ENCODE measurements around the gene RASL10B.

RASL10B gene

DNA sequence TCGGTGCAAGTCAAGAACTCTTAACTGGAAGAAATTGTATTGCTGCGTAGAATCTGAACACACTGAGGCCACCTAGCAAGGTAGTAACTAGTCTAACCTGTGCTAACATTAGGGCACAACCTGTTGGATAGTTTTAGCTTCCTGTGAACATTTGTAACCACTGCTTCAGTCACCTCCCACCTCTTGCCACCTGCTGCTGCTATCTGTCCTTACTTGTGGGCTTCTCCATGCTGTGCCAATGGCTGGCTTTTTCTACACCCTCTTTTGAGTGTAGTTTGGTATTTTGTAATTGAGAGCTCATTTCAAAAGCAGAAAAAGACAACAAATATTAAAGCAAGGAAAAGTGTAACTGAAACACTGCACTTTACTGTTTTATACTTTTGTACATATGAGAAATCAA lies 7.7 kb upstream of the RASL10B start:
- no peak for DNase-seq

DNA sequence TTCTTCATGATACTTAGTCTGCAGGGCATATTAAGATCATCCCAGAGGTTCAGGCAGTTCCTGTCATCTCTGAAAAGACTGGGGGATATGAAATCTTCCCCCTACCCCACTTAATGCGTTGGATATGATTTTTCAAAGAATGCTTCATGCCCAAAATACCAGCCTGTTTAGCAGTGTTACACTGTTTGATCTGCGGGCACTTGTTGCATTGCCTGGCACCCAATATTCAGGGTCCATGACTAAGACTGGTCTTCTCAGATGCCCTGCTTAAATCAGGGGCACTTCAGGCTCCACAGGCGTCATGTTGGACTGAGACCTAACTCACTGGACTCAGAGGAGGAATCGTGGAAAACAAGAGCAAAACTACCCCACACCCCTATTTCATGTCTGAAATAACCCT lies 6.4 kb upstream of the RASL10B start:
- no peak for DNase-seq

DNA sequence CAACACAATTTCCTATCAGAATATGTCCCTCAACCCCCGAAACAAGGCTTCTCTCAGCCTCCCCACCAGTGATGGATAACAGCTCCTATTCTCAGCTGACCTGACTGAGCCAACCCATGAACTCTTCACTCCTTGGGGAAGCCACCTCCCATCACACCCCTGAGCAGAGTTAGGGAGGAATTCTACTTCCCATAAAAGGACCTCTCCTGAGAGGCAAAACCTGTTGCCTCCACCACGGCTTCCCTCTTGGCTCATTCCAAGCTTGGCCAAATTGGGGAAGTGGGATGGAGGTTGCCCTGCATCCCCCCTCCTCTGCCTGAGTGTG lies 5.7 kb upstream of the RASL10B start:
- DNase-seq = no peak

DNA sequence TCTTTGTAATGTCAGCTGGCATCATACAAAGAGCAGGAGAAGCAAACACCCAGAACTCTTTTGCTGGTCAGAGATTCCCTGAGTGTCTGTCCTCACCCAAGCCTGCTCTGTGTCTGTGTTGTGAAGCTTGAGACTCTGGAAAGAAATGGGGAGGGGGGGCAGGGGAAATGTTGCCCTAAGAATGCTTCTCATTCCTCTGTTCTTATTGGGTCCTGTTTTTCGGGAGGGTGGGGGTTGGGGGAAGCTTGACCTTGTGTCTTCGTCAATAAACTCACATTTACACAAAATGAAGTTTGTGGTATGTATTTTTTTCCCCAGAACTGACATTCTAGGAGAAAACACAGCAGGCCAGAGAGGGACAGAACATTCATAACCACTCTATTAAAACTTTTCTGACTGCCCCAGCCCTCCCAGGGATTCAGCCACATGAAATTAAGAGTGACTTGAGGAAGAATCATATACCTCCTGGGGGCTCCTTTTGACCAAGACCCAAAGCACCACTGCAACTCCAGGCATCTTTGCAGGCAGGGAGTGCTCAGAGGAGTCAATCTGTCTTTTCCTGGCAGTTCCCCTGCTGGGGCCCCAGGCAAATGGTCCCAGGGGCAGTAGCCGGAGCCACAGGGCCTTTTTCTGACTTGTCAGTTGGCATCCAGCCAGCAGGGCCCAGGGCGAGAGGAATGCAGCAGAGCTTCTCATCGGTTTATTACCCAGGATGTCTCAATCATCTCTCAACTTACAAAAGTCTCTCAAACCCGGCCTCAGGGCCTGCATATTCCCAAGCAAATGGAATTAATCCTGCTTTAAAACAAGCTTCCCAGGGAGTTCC lies 5.1 kb upstream of the RASL10B start:
- no peak for DNase-seq

DNA sequence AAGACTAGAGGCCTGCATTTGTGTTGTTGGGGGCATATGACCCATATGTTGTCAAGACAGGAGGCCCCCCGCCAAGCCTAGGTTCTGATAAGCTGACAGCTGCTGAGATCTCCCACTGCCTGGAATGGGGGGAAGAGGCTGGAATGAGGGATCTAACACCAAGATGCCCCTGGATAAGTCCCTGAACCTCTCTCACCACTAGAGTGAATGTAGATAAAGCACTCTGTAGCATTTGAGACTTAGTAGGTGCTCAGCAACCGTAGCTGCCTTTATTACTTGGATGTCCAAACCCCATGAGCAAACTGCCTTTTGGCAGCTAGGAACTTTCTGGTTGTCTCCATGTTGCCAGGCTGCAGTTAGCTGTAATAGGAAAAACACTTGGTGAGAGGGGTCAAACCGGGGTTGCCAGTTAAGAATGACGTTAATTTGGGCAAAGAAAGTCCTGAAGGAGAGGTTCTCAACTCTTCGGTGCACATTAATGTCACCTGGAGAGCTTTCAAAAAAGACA lies 4.4 kb upstream of the RASL10B start:
- no peak for DNase-seq

DNA sequence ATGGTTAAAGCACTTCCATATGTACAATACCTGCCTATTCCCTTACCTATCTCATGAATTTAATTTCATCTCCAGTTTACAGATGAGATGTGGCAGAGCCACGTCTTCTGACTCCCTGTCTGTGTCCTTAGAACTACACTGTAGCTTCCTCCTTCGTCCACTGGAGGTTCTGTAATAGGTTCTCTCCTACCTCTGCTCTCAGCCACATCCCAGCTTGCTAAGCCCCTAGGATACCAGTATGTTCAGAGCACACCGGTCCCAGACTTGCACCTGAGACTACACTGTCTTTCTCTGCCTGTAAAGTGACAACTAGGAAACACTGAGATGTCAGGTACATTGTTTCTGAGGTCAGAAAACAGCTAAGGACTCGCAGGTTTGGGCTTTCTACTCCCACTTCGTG lies 3.8 kb upstream of the RASL10B start:
- no peak for DNase-seq

DNA sequence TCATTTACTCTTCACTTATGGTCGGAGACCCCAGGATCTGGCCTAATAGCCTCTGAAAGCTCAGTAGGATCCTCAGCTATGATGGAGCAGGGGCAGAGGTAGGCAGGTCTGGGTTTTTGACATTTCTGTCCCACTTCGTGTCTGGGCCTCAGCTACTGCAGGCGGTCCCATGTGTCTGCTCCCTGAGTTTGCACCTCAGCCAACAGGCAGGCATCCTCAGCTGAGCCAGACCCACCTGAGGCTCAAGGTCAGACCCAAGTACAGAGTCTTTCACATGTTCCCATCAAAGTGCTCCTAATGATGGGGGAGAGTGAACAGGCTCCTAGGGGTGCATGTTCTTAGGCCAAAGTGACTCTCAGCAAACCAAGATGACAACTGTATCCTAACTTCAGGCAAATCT lies 2.9 kb upstream of the RASL10B start:
- DNase-seq = no peak

DNA sequence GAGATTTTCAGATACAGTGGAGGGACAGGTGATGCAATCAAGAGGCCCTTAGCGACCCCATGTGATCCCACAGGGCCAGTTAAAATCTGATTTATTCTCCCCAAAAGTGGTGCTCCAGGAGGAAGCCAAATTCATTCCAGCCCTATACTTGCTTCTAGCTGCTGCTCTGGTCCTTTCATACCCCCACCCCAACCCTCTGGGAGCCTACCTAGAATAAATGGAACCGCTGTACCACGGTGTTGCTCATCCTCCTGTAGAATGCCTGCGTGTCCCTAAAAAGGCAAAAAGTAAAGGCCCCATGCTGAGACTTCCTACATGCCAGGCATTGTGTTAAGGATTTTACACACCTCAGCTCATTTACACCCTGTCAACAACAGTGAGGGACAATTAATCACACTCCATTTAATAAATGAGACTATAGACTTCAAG lies 2.0 kb upstream of the RASL10B start:
- no peak for DNase-seq

DNA sequence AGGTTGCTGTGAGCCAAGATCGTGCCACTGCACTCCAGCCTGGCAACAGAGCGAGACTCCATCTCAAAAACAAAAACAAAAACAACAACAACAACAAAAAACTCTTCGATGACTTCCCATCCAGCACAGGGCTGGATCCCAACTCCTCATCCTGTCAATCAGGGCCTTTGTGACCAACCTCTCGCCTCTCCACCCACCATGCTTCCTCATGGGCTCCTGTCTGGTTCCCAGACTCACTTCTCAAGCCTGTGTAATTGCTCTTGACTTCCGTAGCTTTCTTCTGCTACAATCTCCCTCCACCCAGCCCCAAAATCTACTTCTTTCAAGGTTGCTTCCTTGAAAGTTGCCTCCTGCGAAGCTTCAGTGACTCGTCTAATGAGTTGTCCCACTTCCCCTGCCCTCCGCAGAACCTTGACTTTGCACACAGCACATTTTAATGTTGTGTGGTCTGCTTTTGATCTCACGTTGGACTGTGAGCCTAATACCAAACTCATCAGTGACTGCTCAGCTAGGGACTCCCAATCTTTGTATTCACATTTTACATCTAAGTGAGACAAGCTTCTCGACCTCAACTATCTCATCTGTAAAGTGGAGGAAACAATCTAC lies 936 bp upstream of the RASL10B start:
- no peak for DNase-seq

DNA sequence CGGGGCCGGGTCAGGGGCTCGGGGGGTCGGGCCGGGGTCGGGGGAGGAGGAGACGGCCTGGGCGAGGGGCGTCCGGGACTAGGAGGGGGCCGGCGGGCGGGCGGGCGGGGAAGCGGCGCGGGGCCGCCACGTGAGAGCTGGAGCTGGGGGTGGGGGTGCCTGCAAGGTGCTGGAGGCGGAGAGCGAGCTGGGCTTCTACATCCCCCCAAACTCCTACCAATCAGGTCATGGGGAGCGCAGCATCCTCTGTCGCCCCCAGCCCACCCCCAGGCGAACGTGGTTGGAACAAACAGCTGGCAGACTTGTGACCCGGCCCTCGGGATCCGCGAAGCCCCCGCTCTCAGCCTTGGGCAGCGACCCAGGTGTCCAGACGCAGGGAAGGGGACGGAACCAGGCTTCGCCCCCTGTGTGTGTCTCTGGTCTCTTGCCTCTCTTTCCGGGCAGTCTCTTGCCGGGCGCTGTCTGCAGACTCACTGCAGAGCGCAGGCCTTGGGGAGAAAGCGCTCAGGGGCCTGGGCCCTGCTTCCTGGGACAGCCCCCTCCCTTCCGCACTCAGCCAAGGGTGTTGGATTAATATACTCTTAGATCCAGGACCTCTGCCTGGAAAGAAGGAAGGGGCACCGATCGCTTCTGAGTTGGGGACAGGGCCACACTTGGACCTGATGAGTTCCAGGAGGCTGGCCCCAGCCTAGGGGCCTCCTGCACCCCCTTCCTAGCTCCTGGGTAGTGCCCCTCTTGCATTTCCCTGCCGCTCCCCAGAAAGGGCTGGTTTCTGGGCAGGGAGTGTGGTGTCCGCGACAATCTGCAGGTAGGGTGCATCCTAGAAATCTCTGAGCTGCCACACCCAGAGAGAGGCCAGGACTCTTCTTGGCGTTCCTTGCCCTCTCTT lies 722 bp downstream of the RASL10B start:
- DNase-seq = no peak

DNA sequence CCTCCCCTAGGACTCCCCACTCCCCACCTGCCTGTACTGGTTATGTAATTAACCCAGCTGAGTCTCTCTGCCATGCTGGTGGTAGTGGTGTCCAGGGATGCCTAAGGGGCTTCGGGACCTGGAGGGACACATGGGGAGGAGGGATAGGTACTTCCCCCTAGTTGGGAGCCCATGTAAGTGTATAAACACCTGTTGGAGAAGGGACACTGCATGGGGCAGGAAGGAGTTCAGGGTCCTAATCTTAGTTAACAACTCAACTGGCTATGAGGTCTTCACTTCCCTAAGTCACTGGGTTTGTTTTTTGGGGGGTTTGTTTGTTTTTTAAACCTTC lies 1.3 kb downstream of the RASL10B start:
- DNase-seq = no peak

DNA sequence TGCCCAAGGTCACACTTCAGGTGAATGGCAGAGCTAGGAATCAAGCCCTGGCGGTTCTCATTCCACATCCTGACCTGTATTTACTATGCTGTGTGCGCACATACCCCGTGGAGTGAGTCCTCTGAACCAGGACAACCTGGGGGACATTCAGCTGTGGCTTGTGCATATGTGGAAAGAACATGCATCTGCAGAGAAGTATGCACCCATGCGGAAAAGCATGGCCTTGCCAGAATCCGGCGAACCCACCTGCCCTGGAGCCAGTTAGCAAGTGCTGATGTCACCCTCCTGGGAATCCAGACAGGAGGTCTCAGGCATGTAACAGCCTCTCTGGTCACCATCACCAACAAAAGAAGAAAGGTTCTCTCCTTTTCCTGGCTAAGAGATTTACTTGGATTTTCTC lies 1.9 kb downstream of the RASL10B start:
- DNase-seq = no peak

DNA sequence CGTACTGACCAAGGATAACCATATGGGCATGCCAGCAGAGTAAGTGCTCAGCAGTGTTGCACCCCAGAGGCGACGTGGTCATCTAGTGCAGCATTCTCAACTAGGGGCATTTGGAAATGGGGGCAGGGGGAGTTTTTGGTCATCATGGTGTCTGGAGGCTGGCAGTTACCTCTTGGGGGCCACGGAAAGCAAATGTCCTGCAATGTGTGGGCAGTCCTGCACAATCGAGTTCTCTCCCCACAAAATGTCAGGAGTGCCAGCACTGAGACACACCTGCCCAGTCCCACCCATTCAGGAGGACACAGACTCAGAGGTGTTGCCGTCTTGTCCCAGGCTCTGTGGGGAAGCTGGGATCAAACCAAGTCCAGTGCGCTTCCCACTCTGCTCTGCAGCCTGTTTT lies 3.0 kb downstream of the RASL10B start:
- no peak for DNase-seq

DNA sequence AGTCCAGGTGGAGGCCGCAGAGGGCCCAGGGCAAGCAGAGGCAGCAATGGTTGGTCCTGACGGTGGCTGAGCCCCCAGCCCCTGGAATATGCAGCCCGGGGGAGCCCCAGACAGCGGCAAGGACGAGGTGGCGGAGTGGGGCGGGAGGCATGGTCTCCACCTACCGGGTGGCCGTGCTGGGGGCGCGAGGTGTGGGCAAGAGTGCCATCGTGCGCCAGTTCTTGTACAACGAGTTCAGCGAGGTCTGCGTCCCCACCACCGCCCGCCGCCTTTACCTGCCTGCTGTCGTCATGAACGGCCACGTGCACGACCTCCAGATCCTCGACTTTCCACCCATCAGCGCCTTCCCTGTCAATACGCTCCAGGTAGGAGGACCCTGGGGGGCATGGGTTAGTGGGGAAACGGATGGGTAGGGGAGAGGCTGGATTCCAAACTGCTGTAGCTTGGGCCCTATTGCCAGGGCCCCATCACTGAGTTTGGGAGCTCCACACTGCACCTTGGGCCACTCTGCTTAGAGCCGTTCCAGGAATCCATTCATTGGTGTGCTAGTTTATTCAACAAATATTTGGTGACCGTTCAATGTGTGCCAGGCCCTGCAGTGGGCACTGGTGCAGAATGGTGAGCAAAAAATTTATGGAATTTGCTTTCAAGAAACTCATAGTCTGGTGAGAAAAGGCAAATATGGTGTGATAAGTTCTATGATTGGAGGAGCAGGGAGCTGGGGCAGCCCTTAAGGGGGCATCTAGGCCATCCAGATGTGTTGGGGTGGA lies 3.8 kb downstream of the RASL10B start:
- DNase-seq = no peak

DNA sequence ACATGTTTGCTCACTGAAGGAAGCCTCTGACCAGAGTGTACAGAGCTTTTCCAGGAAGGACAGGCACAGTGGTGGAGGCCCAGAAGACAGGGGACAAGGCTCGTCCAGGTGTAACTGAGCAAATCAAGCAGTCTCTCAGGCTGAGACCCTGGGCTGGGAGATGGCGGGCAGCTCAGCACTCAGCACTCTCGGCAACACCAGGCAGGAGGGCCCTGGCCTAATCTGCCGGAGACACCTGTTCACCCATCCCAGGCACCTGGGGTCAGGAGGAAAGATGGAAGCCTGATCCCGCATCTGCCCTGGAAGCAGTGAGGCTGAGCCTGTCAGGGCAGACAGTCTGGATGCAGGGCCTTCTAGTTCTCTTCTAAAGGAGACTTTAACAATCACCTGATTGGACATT lies 4.8 kb downstream of the RASL10B start:
- no peak for DNase-seq

DNA sequence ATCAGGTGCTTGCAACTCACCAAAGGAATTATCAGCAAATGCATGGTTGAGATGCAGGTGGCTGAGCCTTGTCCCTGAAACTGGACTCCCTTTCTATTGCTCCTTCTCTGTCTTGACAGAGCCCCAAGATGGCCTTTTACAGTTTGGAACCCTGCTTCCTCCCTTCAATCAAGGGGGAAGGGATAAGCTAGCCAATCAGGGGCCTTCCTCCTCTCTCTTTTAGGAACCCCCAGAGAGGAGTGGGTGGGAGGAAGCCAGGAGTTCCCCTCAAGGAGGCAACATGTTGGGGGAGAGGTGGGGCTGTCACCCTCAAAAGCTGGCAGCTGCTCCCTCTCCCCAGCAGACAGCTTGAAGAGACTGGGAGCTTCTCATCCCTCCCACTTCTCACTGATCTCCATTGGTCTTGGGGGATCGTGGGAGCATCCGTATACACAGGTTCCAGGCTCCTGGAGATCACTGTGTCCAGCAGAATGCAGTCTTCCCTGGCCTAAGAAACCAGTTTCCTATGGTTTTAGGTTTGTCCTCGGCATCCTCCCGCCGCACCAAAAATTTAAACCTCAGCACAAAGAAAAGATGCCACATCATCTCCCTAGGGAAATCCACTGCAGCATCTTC lies 7.2 kb downstream of the RASL10B start:
- DNase-seq = no peak

DNA sequence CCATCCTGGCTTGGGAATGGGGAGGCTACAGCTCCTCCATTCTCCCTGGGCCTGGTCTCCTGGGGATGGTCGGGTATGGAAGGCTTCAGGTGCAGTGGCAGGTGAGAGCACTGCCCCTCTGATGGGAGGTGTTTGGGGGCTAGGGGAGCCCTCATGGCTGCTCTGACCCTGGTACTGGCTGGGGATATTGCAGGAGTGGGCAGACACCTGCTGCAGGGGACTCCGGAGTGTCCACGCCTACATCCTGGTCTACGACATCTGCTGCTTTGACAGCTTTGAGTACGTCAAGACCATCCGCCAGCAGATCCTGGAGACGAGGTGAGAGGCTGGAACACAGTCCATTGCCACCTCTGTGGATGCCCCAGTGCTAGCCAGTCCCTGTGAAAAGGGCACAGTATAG lies 8.8 kb downstream of the RASL10B start:
- DNase-seq = no peak

DNA sequence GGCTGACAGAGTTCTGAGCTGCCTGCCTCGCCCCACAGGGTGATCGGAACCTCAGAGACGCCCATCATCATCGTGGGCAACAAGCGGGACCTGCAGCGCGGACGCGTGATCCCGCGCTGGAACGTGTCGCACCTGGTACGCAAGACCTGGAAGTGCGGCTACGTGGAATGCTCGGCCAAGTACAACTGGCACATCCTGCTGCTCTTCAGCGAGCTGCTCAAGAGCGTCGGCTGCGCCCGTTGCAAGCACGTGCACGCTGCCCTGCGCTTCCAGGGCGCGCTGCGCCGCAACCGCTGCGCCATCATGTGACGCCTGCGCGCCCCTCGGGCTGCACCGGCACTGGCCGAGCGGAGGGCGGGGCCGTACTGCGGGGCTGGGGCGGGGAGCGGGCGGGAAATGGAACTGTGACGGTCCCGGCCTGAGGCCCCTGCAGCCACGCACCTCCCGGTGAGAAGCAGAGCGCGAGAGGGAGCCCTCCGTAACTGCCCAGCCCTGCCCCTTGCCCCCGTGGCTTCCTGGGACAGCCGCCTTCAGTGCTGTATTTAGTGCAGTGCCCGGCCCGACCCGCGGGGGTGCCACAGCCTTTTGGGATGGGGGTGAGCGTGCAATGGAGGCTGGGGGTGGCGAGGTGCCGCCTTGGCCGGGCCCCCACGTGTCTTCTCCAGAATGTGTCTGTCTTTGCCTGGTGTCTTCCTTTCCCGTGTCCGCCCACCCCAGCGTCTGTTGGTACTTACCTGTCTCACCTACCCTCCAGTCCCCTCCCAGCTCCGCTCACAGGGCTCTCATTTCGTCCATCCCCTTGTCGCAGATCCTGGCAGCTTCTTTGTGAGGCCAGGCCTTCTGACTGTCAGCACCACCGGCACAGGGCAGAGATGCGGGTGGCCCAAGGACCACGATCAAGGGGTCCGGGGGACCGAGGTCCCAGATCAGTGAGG lies 9.8 kb downstream of the RASL10B start:
- DNase-seq = no peak

DNA sequence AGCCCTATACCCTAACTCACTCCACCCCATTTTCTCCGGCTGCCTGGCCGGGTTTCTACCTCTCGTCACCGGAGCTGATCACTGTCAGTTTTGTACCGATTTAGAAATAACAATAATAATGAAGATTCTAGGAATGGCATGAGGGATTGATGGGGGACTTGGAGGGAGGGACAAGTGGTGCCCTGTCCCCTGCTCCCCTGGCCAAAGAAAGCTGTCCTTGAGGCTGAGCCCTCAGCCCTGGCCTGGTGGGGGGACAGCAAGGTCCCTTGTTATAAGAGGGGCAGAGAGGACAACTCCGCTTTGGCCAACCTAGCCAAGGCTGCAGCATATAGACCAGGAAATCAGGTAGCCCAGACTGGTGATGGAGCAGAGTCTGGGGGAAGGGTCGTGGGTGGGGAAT lies 11.1 kb downstream of the RASL10B start:
- no peak for DNase-seq

DNA sequence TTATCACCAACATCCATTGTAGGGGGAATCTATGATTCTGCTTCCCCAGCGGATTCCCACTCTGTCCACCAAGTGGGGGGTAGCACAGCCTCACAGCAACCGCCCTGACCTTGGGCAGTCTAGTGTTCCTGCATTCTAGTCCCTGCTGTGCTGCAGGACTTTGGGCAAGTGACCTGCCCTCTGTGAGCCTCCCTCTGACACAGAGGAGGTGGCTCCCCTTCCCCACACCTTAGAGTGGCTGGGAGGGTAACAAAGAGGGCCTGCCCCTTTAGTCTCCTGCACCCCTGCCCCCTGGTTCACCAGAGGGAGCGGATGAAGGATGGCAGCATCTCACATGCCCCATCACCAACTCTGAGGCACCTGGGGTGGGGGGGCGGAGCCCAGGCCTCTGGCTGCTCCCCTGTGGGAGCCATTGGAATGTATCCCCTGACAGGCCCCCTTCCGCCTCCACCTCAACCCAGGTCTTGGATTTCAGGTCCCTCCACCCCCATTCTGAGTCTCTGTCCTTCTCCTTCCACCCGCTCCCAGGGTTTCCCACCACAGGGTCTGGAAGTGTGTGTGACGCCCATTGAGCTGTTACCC lies 11.5 kb downstream of the RASL10B start:
- no peak for DNase-seq
